Fibroblast of the aortic adventitia (primary cell): ENCODE data around the gene TMX2. TPM values are rescaled to one million over a fixed set of nuclear protein-coding genes. Genes with fewer than 3 reads are reported as not detected.
A peak's percentile ranks its signal among the peaks of the same experiment; 100 is the strongest.

Source experiments
- DNase-seq: peaks from one replicate; pipeline ENCODE4 v3.0.0-alpha.2; 2010; ENCODE audit warnings: low read depth
- H3K4me3 ChIP-seq: 2 replicates; pipeline ENCODE4 v1.5.1; 2011; ENCODE audit warnings: low read depth, mild to moderate bottlenecking, control low read depth, low read length, moderate library complexity
- total RNA-seq: library from RNA; depleted of rRNA; stranded (reverse); fragments of >200 nt; gene quantifications from 2 replicates; pipeline ENCODE4 v1.2.3, GENCODE V29; 2012; ENCODE audit warnings: low replicate concordance
- TF ChIP-seq, protein P1 (sequence below): IDR thresholded peaks from 2 replicates; pipeline ENCODE4 v1.5.1; 2011; ENCODE audit warnings: mild to moderate bottlenecking, low read length, control low read depth, inconsistent platforms; ENCODE audit not compliant: insufficient read depth

The TMX2 gene
- total RNA-seq, 1 donor, result 66.6 TPM

DNA sequence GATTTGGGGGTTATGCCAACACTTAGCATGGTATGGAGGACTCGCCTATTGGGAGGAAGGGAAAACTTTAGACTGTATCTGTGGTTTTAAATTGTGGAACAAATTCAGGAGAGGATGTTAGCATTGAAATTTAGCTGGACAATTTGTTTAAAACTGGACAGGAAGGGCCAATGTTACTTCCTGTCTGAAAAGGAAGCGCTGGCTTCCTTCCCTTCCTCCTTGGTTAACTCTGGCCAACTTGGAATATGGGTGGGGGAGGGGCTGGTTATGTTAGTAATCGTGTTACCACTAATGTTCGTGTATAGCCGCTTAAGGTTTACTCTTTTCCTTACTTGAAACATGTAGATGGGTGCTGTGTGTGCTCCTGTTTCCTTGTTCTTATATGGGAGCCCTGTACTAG is 63.1 kb downstream of the TMX2 start:
- TF ChIP-seq, protein P1, sequence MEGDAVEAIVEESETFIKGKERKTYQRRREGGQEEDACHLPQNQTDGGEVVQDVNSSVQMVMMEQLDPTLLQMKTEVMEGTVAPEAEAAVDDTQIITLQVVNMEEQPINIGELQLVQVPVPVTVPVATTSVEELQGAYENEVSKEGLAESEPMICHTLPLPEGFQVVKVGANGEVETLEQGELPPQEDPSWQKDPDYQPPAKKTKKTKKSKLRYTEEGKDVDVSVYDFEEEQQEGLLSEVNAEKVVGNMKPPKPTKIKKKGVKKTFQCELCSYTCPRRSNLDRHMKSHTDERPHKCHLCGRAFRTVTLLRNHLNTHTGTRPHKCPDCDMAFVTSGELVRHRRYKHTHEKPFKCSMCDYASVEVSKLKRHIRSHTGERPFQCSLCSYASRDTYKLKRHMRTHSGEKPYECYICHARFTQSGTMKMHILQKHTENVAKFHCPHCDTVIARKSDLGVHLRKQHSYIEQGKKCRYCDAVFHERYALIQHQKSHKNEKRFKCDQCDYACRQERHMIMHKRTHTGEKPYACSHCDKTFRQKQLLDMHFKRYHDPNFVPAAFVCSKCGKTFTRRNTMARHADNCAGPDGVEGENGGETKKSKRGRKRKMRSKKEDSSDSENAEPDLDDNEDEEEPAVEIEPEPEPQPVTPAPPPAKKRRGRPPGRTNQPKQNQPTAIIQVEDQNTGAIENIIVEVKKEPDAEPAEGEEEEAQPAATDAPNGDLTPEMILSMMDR, result no peak
- peak overlapping the region; percentile 4 for H3K4me3 ChIP-seq
- peak; percentile 23 for DNase-seq

DNA sequence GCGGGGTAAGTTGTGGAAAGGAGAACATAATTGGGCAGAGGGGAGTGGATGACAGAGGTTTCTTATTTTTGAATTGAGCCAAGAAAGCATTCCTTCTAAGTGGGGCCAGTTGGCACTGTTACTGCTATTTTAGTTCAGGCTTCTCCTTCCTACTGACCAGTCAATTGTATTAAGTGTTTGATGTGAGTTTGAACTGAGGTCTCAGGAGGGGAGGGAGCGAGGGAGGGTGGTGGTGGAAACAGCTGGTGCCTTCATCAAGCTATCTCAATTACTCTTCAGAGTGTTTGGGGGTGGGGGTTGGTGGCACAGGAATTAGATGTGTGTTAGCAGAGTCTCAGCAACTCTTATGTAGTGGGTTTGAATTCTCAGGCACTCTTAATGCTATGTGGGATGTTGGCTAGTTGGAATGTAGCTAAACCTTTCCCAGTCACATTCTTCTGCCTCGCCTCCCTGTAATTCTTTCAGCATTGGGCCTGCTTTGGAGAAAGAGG is 63.7 kb downstream of the TMX2 start:
- peak overlapping the region; percentile 31 for H3K4me3 ChIP-seq
- peak; percentile 70 for DNase-seq
- TF ChIP-seq, protein P1, result no peak

DNA sequence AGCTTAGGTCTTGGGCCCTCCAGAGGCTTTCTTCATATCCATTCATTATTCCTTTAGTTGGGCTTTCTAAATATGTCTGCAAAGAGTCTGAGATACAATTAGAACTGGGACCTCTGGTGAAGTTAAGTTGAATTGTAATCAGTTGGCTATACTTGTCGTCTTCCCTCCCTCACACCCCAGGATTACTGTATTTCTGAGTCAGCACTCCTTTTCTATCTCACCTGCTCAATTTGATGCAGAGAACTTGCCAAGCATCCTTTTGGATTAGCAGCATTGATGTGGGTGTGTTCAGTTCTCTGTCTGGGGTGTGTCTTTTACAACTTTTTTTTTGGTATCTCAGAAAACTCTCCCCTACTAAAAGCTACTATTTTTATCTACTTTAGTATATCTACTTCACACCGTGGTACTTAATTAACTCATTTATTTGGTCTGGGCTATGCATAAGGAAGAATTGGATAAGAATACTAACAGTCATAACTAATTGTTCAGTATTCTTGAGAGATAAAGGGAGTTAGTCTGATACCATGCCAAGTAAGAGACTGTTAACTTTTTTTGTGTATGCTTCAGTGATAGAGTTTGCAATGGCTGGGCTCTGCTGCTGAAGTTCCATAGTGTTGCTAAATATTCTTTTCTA is 64.3 kb downstream of the TMX2 start:
- DNase-seq, result peak; percentile 38
- TF ChIP-seq, protein P1, result no peak

DNA sequence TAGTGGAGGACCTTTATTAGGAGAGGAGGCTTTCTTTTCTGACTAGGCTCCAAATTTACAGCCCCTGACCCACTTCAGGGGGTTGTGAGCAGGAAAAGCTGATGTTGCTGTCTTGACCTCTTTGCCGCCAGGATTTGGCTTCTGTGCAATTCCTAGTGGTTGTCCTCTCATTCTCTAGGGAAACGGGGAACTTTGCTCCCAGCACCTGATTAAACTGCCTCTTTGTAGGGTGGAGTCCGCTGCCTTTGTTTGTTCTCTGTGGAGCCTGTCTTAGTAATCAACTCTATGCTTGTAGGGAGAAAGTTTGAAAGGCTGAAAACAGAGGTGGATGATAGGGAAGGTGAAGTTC is 65.5 kb downstream of the TMX2 start:
- peak overlapping the region; percentile 47 for H3K4me3 ChIP-seq
- DNase-seq, result no peak
- TF ChIP-seq, protein P1, result no peak

More for the DNA sequence above, 64.3 kb downstream of the TMX2 start:
- no peak overlapping the region for H3K4me3 ChIP-seq

DNA sequence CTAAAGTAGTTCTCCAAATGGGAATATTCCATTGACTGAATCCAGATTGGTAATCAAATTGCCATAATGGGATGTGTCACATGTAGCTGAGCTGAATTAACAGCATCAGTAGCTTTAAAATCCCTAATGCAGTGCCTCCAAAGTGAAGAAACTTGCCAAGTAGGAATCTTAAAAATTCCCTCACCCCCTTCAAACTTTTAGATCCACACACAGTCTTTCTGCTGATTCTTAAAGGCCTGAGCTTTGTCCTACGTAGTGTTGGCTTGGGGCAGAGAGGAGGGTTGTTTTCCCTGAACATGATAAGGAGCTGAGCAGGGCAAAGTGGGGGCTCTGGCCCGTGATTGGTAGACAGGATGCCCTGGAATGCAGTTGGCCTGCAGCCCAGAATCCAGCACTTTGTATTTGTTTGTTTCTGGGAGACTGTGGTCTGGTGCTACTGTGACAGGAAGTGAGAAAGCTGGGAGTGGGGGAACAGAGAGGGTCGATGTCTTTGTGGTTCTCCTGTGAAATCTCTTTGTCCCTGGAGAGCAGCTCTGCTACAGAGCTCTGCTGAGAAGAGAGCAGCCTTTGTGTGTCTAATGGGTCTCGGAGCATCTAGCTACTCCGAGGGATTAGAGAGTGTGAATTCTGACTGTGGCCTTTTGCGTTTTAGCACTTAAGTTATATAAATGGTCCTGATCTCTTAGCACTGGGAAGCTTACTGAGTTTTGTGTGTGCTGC is 66.1 kb downstream of the TMX2 start:
- peak overlapping the region; percentile 47 for H3K4me3 ChIP-seq
- TF ChIP-seq, protein P1, result no peak
- DNase-seq, result peak; percentile 97

DNA sequence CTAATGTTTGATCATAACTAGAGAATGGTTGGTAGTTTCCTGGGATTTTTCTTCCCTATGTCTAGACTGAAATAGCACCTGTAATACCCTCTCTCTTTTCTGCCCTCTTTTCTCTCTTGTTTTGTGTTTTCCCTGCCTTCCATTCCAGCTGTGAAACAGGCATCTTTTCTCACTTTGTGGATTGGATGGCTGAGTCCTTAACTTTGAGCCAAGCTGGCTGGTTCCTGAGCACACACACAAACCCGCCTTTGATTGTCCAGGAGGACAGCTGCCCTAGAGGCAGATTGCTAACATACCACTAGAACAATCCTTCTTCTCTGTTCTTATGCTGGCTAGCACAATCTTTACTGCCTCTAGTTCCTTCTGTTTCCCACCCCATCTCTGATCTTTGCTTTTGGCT is 66.9 kb downstream of the TMX2 start:
- TF ChIP-seq, protein P1, result peak; percentile 43
- DNase-seq, result peak; percentile 78
- H3K4me3 ChIP-seq, result no peak overlapping the region
